Limb (tissue), 2 donors: ENCODE data around the gene PLB1.
A peak's percentile ranks its signal among the peaks of the same experiment; 100 is the strongest.
"Not testable (repeated sequence)": the region's sequence is repeated elsewhere in the genome, so short reads cannot be mapped to it uniquely, and the experiment has no call there.

ENCODE experiments used
- DNase-seq, 2 donors: peaks; one replicate each; pipeline ENCODE4 v3.0.0-alpha.2; 2016; ENCODE audit errors: extremely low spot score in 2 of 2

The PLB1 gene

GRCh38 chr2:28530782-28531181 lies 34.9 kb downstream of the PLB1 start:
- DNase-seq = no peak

- DNase-seq = no peak
Observed at GRCh38 chr2:28532399-28532798, 36.5 kb downstream of the PLB1 start.

DNA sequence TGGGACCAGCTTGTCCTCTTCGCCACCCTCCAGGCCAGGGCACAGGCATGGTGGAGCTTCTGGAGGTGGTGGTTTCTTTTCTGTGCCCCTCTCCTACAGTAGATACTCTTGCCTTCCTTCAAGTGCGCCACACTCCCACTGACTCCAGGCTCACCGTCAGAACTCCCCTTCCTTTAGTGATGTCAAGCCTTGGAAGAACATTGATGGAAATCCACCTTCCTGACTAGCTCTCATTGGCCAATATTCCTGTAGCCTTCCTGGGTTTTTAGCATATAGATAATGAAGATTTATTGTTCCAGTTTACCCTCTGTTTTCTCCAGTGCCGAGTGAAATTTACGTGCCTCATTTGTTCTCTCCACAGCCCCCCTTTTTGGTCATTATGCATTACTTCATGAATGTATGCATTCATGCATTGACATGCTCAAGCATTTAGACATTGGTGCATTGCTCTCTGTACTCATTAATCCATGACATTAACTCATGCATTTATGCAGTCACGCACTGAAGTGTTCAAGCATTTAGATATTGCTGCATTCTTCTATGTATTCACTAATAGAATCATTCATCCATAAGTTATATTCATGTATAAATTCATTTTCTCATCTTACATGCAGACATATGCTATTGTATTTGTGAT lies 37.3 kb downstream of the PLB1 start:
- no peak for DNase-seq

GRCh38 chr2:28534817-28535216 lies 39.0 kb downstream of the PLB1 start:
- no peak for DNase-seq

DNA sequence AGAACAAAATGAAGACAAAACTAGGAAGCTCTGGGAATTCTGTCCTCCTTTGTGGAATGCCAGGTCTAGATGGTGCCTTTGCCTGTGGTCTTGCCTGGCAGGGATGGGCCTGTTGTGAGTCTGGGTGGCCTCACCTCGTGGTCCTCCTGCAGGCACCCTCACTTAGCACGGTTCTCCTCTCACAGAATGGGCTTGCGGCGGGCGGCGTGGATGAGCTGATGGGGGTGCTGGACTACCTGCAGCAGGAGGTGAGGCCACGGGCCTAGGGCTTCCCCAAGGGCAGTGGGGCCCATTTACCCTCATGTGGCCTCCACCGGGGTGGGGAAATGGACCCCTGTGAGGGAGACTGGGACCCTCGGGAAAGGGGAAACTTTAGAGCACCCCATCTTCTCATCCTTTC lies 42.3 kb downstream of the PLB1 start:
- no peak for DNase-seq

DNA sequence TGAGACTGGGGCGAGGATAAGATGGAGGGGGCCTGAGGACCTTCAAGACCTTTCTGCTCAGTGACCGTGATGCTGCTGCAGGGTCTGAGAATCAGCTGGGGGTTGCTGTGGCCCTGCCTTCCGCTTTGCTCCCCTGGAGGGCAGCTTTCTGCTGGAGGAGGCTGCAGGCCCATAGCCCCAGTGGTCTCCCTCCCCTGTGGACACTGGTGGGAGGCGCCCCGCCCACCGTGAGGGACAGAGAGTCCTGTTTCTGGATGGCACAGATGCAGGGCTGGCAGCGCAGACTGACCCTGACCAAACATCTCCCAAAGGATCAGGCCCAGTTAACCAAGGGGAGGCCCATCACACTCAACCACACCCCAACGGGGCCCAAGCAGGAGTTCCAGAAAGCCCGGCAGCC lies 42.8 kb downstream of the PLB1 start:
- no peak for DNase-seq

DNA sequence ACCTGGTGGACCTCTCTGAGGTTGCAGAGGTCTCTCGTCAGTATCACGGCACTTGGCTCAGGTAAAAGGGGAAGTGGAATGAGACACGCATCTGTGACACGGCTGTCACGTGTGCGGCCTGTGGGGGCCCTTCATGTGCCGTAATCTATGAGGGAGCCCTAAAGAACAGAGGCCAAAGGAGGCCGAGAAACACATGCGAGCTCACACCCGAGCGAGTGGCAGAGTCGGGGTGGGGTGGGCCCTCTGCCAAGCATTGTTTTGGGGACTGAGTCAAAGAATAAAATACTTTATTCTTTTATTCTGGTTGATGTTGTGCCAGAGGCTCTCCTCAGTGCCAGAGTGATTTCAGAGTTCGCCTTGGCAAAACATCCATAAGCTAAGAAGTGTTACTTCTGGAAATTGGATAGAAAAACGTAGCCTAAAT lies 43.3 kb downstream of the PLB1 start:
- peak in 1 of 2 donors; percentile 27 for DNase-seq

DNA sequence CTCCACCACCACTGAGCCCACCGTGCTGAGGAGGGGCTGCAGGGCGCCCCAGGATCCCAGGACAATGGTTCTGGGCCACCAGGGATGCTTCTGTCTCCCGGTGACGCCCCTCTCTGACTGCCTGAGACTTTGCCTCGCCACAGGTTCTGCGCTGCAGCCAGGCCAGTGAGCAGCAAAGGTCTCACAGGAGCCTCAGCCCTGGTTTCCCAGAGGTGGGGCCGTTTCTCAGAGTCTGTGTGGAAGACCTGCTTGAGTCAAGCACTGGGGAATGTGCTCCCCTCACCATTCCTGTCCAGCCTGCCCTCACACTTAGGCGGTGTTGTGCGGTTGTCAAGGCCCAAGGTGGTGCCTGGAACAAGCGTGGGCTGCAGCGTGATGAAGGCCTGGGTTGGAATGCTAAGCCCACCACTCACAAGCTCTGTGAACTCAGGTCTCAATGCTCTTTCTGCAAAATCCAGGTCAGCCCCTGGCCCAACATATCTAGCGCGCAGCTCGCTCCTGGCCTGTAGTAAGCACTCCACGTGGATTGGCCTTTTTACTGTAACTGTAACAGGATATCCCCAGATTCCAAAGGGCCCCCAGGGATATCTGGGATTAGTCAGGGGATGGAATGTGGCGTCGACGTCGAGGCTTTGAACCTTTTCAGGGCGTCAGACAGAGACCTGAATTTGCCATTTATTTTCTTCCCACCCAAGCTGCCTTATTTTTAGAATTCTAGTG lies 47.6 kb downstream of the PLB1 start:
- peak; percentile 27 to 60 for DNase-seq

GRCh38 chr2:28544036-28544346 lies 48.1 kb downstream of the PLB1 start:
- peak in 1 of 2 donors; percentile 47 for DNase-seq

- DNase-seq = no peak
Observed at GRCh38 chr2:28544405-28544921, 48.6 kb downstream of the PLB1 start.

GRCh38 chr2:28544922-28545589 lies 49.2 kb downstream of the PLB1 start:
- DNase-seq = no peak

DNA sequence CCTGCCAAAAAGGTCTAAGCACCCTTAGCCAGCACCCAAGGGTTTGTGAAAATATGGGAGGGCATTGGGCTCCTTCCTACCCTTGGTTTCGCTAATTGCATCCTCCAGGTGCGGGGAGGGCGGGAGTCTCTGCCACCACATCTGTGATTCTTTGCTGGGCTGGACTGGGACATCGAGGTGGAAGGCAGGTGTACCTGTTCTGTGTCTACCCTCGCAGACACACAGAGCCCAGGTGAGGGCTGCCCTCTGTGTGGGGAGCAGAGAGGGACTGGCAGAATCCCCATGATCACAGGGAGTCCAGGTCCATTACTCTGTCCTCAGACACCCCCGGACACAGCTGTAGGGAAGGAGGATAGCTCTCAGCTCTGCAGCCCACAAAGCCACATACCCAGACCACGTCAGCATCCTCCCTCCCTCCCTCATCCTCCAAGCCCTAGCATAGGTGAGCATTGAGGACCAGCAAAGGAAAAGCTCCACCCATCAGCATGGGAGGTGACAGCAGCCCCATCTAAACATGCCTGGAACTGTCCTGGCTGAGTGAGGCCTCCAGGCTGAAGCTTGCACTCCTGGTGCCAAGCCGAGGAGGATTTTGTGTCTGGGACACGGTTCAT lies 49.8 kb downstream of the PLB1 start:
- DNase-seq = no peak

GRCh38 chr2:28546242-28546641 lies 50.4 kb downstream of the PLB1 start:
- no peak for DNase-seq

GRCh38 chr2:28547223-28547860 lies 51.5 kb downstream of the PLB1 start:
- no peak for DNase-seq

DNA sequence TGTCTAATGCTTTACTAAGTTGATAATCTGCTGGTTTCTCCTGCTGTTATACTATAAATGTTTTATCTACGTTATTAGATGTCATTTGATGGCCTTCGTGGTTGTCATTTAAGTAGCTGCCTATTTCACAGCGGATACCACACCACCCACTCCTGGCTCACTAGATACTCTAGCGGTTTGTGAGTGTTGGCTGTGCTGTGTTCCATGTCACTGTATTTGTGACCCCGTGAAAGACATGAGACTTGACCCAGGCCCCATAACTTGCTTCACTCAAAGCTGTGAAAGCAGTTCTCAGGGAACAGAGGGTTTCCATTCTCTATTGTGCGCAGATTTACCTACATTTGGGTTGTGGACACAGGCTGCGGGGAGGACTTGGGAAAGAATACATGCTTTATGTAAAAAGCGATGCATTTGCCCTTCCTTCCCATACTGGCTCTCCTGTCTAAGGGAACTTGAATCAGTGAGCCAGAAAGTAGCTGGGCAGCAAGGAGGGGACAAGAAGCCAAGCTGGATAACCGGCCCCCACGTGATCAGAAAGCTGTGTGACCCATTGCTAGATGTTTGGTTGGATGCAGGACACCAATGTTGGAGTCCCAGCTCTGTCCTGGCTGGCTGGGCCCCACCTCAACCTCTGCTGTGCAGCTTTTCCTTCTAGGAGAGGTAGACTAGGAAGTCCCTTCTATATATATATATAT lies 52.2 kb downstream of the PLB1 start:
- DNase-seq = no peak

GRCh38 chr2:28550345-28550744 lies 54.5 kb downstream of the PLB1 start:
- DNase-seq = not testable (repeated sequence)

GRCh38 chr2:28552045-28552823 lies 56.4 kb downstream of the PLB1 start:
- DNase-seq = no peak

GRCh38 chr2:28556303-28556702 lies 60.4 kb downstream of the PLB1 start:
- no peak for DNase-seq

DNA sequence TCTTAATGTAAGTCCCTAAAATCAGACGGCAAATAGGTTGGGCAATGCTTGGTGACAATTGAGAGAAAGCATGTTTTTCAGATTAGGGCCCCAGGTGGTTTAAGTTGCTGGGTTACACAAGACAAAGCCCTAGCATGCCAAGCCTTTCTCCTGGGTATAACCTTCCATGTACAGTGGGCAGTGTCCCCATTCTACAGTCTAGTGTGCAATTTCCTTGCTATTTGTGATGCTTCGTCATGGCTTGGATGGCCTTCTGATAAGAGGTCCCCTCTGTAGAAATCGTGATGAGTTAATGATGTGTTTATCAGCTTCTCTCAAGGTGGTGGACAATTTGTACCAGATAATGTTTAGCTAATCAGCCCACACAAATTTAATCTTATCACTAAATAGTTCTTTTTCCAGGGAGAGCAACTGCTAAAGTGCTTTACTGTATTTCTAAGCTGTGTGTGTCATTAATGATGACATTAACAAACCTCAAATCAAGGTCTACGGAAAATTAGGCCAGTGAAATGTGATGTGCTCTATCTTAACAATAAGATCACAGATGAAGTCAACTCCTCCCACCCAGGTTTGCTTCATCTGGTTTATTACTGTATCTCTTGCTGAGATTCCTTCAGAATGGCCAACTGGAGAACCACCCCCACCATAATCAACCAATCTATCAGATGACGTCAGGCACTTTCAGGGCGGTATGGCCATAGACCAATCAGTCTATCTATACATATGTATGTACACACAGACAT lies 61.7 kb downstream of the PLB1 start:
- DNase-seq = no peak
